ENCODE data around the gene FADS1.

The FADS1 gene

GRCh38 chr11:61775606-61776554 is 40.9 kb downstream of the FADS1 start:
- TF ChIP-seq CTCF (IDR thresholded peaks at IDR 0.05; ENCODE audit: low read depth, low read length, missing control alignments) = no peak
- H3K4me3 ChIP-seq (ENCODE audit: low read depth, low read length) = no peak overlapping the region
- no peak for DNase-seq (ENCODE audit: low read depth)

- DNase-seq (ENCODE audit: low read depth) = no peak
- TF ChIP-seq CTCF (IDR thresholded peaks at IDR 0.05; ENCODE audit: low read depth, low read length, missing control alignments) = no peak
- no peak overlapping the region for H3K4me3 ChIP-seq (ENCODE audit: low read depth, low read length)
Measured at GRCh38 chr11:61775106-61775505, 41.7 kb downstream of the FADS1 start.

GRCh38 chr11:61774411-61774810 is 42.4 kb downstream of the FADS1 start:
- no peak for DNase-seq (ENCODE audit: low read depth)
- no peak overlapping the region for H3K4me3 ChIP-seq (ENCODE audit: low read depth, low read length)
- no peak for TF ChIP-seq CTCF (IDR thresholded peaks at IDR 0.05; ENCODE audit: low read depth, low read length, missing control alignments)

GRCh38 chr11:61773809-61774208 is 43.0 kb downstream of the FADS1 start:
- TF ChIP-seq CTCF (IDR thresholded peaks at IDR 0.05; ENCODE audit: low read depth, low read length, missing control alignments) = no peak
- no peak for DNase-seq (ENCODE audit: low read depth)
- no peak overlapping the region for H3K4me3 ChIP-seq (ENCODE audit: low read depth, low read length)

GRCh38 chr11:61773356-61773755 is 43.4 kb downstream of the FADS1 start:
- no peak for DNase-seq (ENCODE audit: low read depth)
- no peak overlapping the region for H3K4me3 ChIP-seq (ENCODE audit: low read depth, low read length)
- TF ChIP-seq CTCF (IDR thresholded peaks at IDR 0.05; ENCODE audit: low read depth, low read length, missing control alignments) = no peak

GRCh38 chr11:61771985-61772455 is 44.8 kb downstream of the FADS1 start:
- no peak for DNase-seq (ENCODE audit: low read depth)
- TF ChIP-seq CTCF (IDR thresholded peaks at IDR 0.05; ENCODE audit: low read depth, low read length, missing control alignments) = no peak
- H3K4me3 ChIP-seq (ENCODE audit: low read depth, low read length) = no peak overlapping the region

Data from GM12864 (cell line).